ENCODE results near the gene ARHGAP26. TPM values are rescaled to one million over a fixed set of nuclear protein-coding genes. Genes with fewer than 3 reads are reported as not detected.

ARHGAP26 gene
- total RNA-seq, 4 donors from 2014 or later, result 35.0 to 72.2 (median 44.0) TPM

- TF ChIP-seq CTCF (IDR thresholded peaks at IDR 0.05; ENCODE audit: low read depth), result no peak
Measured at GRCh38 chr5:142901476-142902185, 131.5 kb downstream of the ARHGAP26 start.

- TF ChIP-seq CTCF (IDR thresholded peaks at IDR 0.05; ENCODE audit: low read depth), result no peak
Measured at GRCh38 chr5:142902186-142902965, 132.2 kb downstream of the ARHGAP26 start.

GRCh38 chr5:142904416-142904815 is 134.2 kb downstream of the ARHGAP26 start:
- TF ChIP-seq CTCF (IDR thresholded peaks at IDR 0.05; ENCODE audit: low read depth), result no peak

- TF ChIP-seq CTCF (IDR thresholded peaks at IDR 0.05; ENCODE audit: low read depth), result no peak
Measured at GRCh38 chr5:142905348-142905747, 135.2 kb downstream of the ARHGAP26 start.

GRCh38 chr5:142906863-142907671 is 136.9 kb downstream of the ARHGAP26 start:
- TF ChIP-seq CTCF (IDR thresholded peaks at IDR 0.05; ENCODE audit: low read depth), result no peak

- TF ChIP-seq CTCF (IDR thresholded peaks at IDR 0.05; ENCODE audit: low read depth), result no peak
Measured at GRCh38 chr5:142908659-142909058, 138.5 kb downstream of the ARHGAP26 start.

- no peak for TF ChIP-seq CTCF (IDR thresholded peaks at IDR 0.05; ENCODE audit: low read depth)
Measured at GRCh38 chr5:142910128-142910527, 140.0 kb downstream of the ARHGAP26 start.
